GM19238 (cell line): Measurements from ENCODE around the gene EPB41.
"Not testable (repeated sequence)": the region's sequence is repeated elsewhere in the genome, so short reads cannot be mapped to it uniquely, and the experiment has no call there.

Experiments used
- DNase-seq: peaks from one replicate; pipeline ENCODE4 v3.0.0; 2011; ENCODE audit warnings: low spot score; ENCODE audit not compliant: insufficient read length

EPB41 gene

DNA sequence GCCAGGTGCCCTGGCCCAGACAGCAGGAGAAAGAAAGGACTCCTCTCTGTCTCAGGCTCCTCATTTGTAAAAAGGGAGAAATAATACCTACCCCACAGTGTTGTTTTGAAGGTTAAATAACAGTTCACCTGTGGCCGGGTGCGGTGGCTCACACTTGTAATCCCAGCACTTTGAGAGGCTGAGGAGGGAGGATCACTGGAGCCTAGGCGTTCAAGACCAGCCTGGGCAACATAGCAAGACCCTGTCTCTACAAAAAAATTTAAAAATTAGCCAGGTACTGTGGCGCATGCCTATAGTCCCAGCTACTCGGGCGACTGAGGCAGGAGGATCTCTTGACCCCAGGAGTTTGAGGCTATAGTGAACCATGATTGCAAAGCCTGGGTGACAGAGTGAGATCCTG, 211.8 kb downstream of the EPB41 start:
- DNase-seq = no peak

GRCh38 chr1:29128739-29129138, 214.4 kb downstream of the EPB41 start:
- DNase-seq = no peak

DNA sequence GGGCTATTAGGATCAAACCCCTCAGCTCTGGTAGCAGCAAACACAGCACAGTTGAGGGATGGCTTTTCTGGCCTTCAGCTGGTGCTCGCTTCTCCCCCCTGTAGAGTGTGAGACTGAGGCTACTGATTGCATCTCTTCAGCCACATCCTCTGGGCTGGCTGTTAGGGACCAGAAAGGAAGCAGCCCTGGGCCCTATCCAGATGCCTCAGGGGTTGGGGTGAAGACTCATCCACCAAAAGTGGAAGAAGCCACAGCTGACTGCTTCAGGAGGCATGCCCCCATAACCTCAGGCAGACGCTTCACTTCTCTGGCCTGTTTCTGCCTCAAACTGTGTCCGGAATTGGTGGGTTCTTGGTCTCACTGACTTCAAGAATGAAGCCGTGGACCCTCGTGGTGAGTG, 215.5 kb downstream of the EPB41 start:
- no peak for DNase-seq

DNA sequence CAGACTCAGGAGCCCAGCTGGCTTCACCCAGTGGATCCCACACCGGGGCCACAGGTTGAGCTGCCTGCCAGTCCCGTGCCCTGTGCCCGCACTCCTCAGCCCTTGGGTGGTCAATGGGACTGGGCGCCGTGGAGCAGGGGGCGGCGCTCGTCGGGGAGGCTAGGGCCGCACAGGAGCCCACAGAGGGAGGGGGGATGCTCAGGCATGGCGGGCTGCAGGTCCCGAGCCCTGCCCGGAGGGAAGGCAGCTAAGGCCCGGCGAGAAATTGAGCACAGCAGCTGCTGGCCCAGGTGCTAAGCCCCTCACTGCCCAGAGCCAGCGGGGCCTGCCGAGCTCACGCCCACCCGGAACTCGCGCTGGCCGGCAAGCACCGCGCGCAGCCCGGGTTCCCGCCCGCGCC, 216.7 kb downstream of the EPB41 start:
- DNase-seq = not testable (repeated sequence)

DNA sequence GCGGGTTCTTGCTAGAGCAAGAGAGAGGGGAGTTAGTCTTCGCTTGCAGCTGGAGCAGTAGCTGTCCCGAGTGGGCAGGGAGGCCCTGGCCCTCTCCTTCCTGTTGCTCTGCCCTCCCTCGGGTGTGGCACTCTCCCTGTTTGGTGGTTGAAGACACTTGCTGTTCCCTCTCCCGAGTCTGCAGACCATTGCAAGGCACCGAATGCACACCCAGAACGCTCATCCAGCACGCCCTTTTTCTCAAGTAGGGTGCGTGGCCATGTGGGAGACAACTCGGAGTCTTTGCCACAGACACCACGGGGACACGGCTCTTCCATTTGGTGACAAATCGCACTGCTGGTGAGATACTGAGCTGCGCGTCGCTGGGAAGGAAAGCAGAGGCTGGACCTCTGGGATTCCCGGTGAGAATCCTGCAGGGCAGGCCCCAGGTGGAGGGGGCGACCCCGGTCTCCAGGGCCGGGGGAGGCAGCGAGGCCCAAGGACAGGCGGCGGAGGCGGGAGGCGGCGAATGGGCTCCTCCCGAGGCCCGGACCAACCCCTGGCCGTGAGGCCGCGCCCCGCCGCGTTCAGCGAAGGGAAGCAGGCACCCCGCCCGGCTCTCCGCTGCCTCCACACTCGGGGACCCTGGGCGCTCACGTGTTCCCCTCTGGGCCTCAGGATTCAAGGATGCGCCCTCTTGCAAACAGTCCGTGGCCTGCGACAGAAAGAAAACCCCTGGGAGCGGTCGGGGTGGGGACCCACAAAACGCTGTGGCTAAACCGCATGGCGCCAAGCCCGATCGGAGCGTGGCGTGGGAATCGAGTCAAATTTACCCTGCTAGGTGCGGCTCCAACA, 219.7 kb downstream of the EPB41 start:
- DNase-seq = no peak

DNA sequence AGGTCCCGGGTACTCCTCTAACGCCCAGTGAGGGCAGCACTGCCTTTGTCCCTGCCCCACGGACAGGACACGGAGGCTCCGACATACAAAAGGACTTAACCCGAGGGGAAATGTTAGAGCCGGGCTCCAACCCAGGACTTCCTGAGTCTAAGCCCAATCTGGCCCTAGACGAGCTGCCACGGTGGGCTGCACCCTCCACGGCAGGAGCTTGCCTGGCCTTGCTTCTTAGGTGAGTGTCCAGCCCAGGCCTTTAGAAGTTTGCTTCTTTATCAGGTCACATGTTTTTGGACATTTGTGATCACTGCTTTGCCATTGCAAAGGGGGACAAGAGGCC, 220.3 kb downstream of the EPB41 start:
- DNase-seq = no peak

DNA sequence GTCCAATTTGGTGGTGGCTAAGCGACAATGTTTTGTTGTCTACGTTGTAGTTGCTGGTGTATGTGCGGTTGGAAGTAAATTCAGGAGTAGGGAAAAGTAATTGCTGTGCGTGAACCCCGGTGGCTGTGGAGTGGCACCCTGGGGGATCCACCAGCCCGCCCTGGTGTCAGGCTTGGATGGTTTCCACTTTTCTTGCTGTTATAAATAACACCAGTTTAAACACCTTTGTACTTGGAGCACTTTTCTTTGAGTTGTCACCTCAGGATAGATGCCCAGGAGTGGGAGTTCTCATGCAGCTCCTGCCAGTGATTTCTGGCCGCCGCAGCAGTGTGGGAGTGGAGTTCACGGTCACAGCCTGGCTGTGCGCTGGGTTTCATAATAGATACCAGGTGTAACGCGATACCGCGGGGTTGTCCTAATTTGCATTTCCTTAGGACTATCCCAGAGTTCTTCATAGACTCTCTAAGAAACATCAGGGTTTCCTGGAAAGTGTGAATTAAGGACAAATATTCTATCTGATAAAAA, 222.1 kb downstream of the EPB41 start:
- DNase-seq = no peak

DNA sequence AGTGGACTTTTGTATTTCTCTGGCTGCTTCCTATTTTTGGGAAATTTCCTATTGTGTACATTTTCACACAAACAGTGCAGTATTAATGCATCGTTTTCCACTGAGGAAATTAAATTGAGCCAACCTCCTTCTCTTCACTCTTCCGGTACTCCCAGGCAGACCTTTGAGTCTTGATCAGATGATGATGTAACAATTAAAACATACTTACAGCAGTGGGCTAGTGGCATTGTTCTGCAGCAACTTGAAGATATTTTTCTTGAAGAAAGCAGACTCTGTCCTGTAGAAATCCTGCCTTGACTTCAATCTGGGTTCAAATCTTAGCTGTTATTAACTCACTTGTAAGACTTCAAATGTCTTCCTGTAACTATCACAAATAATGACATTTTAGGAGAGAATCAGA, 228.3 kb downstream of the EPB41 start:
- DNase-seq = no peak

DNA sequence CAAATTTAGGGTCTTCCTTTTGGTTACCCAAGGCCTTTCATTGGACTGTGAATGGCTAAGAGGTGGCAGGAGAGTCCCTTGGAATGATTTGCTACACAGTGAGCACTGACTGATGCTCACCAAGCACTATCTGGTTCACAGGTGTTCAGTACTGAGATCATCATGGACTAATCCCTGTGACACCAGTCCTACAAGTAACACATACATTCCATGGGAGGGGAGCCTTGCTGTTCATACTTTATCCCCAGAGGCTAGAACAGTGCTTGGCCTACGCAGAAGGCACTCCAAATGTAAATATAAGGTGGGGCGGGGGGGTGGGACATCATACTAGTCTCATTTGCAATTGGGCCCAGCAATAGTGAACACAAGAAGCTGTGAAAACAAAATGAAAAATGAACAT, 229.8 kb downstream of the EPB41 start:
- no peak for DNase-seq

DNA sequence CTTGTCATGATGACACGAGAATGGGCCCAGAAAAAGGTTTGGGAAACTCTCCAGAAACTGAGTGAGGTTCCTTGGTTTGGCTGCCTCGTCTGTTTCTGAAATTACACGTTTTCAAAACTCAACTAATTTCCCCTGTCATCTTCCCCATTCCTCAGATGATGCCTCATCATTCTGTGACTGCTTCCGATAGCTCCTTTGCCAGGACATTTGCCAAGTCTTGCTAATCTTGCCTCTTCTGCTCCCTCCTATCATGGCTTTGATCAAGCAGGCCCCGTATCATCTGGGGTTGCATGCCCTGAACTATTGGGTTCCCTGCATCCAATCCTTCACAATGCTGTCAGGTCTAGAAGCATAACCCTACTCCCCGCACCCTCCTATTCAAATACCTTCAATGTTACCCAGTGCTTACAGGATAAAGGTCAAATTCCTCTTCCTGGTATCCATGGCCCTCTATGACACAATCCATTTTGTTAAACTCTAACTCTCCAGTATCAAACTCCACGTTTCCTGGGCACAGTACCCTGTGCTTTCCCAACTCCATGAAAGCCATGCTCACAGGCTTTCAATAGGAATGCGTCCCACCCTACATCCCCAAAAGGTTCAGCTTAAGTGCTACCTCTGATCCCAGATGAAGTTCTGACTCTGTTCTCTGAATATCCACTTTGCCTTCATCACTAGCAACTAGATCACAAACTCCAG, 231.5 kb downstream of the EPB41 start:
- no peak for DNase-seq

GRCh38 chr1:29148656-29149491, 234.5 kb downstream of the EPB41 start:
- DNase-seq = no peak

DNA sequence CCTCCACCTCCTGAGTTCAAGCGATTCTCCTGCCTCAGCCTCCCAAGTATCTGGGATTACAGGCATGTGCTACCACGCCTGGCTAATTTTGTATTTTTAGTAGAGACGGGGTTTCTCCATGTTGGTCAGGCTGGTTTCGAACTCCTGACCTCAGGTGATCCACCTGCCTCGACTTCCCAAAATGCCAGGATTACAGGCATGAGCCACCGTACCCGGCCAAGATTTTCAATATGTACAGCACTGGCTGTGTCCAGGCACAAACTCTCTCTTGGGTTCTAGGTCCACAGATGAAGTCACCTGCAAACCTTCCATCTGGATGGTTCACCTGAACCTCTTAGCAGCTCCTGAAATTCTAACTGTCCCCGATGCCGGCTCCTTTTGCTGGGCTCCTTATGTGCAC, 236.0 kb downstream of the EPB41 start:
- not testable (repeated sequence) for DNase-seq

DNA sequence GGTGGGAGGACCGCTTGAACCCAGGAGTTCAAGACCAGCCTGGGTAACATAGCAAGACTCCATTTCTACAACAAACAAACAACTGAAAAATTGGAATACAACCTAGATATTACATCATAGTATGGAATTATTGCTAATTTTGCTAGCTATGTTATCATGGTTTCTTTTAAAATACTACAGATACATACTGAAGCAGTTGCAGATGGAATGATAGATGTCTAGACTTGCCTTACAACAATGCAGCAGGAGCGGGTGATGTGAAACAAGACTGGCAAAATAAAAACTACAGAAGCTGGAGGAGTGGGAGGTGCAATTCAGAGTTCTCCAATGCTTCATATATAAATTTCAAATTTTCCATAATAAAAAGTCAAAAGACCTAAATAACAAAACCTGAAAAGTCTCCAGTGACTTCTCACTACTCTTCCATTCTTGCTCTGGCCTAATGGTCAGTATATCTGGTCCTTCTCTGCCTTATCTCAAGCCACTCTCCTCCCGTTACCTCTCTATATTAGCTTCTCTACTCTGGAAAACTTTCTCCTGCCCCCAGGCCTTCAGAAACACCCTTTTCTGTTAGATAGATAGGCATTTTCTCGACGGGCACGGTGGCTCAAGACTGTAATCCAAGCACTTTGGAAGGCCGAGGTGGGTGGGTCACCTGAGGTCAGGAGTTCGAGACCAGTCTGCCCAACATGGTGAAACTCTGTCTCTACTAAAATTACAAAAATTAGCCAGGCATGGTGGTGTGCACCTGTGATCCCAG, 237.9 kb downstream of the EPB41 start:
- no peak for DNase-seq

DNA sequence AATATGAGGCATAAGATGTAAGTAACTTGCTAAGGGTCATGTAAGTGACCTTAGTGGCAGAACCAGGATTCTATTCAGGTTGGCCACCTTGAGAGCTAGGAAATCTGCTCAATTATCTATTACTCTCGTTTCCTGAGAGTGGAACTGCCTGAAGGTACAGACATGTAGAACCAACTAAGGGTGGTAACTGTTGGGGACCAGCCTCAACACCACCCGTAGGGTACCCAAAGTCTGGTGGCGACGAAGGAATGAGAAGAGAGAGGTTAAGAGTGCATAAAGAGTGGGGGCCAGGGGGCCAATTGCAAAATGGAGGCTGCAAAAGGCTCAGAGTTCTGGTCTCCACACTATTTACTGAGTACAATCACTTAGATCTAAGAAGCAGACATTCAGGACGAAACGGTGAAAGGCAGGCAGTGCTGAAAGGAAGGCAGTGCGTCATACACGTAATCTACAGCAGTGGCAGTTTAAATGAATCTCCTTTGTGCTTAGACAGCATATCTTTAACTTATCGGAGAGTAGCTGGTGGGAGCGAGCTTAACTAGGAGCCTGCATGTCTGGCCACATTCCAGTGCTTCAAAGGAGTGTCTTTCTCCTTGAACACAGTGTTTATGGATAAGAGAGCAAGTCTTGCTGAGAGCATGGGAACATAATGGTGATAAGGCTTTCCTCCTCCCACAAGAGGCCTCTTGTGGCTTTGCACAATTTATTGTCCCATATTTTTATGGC, 242.3 kb downstream of the EPB41 start:
- DNase-seq = no peak

GRCh38 chr1:29157269-29157601, 242.9 kb downstream of the EPB41 start:
- DNase-seq = no peak

DNA sequence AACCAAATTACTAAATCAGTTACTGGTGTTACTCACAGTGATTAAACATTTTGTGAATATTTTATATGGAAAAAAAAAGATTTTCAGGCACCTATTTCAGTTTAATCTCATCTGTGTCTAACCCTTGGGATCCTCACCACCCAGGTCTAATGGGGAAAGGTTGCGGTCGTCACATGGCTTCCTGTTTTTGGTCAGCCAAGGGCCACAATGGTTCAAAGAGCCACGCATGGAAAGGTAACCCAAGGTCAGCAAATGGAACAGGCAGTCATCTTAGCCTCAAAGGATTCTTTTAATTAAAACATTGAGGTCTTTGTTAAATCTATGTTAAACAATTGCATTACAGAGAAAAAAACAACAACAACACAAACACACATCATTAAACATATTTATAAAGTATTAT, 245.4 kb downstream of the EPB41 start:
- DNase-seq = no peak

GRCh38 chr1:29162025-29162424, 247.7 kb downstream of the EPB41 start:
- no peak for DNase-seq

DNA sequence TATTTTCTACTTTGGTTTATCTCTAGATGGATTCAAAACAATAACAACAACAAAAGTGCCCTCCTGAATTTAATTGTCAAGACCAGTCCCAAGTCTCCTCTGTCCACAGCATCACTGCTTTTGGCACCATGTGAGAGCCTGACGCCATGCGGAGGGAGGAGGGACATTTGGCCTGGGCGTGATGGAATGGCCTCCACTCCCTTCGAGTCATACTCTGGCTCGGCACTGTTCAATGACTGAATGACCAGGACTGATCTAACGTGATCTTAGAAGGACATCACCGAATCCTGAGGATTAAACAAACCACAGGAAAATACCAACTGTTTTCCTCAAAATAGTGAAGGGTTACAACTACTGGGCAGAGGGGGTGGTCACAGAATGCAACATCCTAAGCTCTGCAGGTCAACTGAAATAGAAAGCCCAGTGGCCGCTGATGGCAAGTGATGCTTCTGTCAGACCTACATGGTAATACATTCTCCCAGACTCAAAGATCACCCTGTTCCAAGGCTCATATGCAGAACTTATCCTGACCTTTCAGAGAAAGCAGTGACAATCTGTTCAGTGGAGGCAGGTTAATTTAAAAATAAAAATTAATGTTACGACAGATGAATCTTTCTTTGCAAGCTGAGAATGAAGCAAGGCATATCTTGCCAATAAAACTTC, 248.2 kb downstream of the EPB41 start:
- DNase-seq = no peak

DNA sequence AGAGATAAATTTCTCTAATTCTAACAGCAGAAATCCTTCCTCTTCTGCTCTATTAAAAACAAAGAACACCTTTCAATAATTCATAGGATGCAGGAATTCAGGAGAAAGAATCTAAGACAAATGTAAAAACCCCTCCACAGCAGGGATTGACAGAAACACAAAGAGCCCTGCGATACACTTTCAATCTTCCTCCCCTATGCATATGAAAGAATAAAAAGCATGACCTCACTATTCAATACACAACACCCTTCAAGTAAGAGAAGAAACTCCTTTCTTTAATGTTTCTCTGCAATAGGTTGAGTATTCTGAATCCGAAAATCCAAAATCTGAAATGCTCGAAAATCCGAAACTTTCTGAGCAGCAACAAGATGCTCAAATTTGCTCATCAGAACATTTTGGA, 250.2 kb downstream of the EPB41 start:
- DNase-seq = no peak

- no peak for DNase-seq
Observed at GRCh38 chr1:29166291-29166878, 252.0 kb downstream of the EPB41 start.
